Left lung (tissue), 10 donors: ENCODE measurements around the gene GIMAP8. TPM values are rescaled to one million over a fixed set of nuclear protein-coding genes. Genes with fewer than 3 reads are reported as not detected.

ENCODE experiments used
- ATAC-seq: fragments of 200-7000 bp; cut with Tn5 transposase; one replicate; pipeline ENCODE4 v1.9.1; 2020; ENCODE audit warnings: moderate library complexity
- DNase-seq, 4 donors: peaks; one replicate each; pipeline ENCODE4 v3.0.0-alpha.2; 2013 to 2020
- H3K27ac ChIP-seq, 2 donors: fragments of 200-600 bp; sonication (generic) in 1 of 2; one replicate each; pipeline versions ENCODE4 v1.5.0 to v1.8.0; 2020 to 2021
- H3K27me3 ChIP-seq, 2 donors: fragments of 200-600 bp; sonication (generic) in 1 of 2; one replicate each; pipeline versions ENCODE4 v1.5.0 to v1.8.0; 2020 to 2021
- H3K36me3 ChIP-seq, 2 donors: fragments of 200-600 bp; sonication (generic) in 1 of 2; one replicate each; pipeline versions ENCODE4 v1.5.0 to v1.8.0; 2020 to 2021
- H3K4me1 ChIP-seq, 2 donors: fragments of 200-600 bp; one replicate each; pipeline ENCODE4 v1.8.0; 2021
- H3K4me3 ChIP-seq, 2 donors: fragments of 200-600 bp; sonication (generic) in 1 of 2; one replicate each; pipeline versions ENCODE4 v1.5.0 to v1.8.0; 2020 to 2021; ENCODE audit warnings: mild to moderate bottlenecking in 1 of 2
- H3K9me3 ChIP-seq, 2 donors: fragments of 200-600 bp; sonication (generic) in 1 of 2; one replicate each; pipeline versions ENCODE4 v1.5.0 to v1.8.0; 2020 to 2021
- intact Hi-C, 2 donors: fragments of 100-400 bp; cut with DNase I; formaldehyde crosslinking; loops; one replicate each; pipeline versions ENCODE4 v1.11.2 to v1.14.2; 2022
- polyA plus RNA-seq, 6 donors: library from polyadenylated mRNA; unstranded; fragments of 120-200 nt; gene quantifications; one replicate each; pipeline ENCODE4 v1.2.1, GENCODE V29; 2013; ENCODE audit not compliant: insufficient read length in 6 of 6
- total RNA-seq, 2 donors: library from RNA; stranded (reverse); fragmentation: NEBNext Ultra II Directional; extraction: Animal tissue kit (Norgen Biotek cat#: 25700); gene quantifications; one replicate each; pipeline ENCODE4 v1.2.1, GENCODE V29; 2021
- TF ChIP-seq, protein P1 (sequence below), 2 donors: fragments of 200-600 bp; sonication (generic) in 1 of 2; IDR thresholded peaks; one replicate each; pipeline versions ENCODE4 v1.5.0 to v1.8.0; 2021; ENCODE audit warnings: antibody characterized with exemption in 2 of 2
- donor health status: DM: no; HTN: yes; CAD: no.
- donor health status: DM: no; HTN: no; CAD: no.

The GIMAP8 gene
- total and polyA plus RNA-seq, 8 donors, result 17.1 to 37.3 (median 24.6) TPM

GRCh38 chr7:150405584-150406311, 44.7 kb upstream of the GIMAP8 start:
- Histone ChIP-seq H3K4me3 (peak overlapping the region; percentile 49 to 55), H3K27me3 (no peaks in the 10 kb centered on the region), H3K9me3 (no peaks in the 10 kb centered on the region), H3K27ac (peak overlapping the region; percentile 91), H3K36me3 (no peaks in the 10 kb centered on the region), H3K4me1 (peaks cover 6 to 26% of the 10 kb centered on the region in 2 donors)
- intact Hi-C loops, result no loop called here
- TF ChIP-seq, protein P1, sequence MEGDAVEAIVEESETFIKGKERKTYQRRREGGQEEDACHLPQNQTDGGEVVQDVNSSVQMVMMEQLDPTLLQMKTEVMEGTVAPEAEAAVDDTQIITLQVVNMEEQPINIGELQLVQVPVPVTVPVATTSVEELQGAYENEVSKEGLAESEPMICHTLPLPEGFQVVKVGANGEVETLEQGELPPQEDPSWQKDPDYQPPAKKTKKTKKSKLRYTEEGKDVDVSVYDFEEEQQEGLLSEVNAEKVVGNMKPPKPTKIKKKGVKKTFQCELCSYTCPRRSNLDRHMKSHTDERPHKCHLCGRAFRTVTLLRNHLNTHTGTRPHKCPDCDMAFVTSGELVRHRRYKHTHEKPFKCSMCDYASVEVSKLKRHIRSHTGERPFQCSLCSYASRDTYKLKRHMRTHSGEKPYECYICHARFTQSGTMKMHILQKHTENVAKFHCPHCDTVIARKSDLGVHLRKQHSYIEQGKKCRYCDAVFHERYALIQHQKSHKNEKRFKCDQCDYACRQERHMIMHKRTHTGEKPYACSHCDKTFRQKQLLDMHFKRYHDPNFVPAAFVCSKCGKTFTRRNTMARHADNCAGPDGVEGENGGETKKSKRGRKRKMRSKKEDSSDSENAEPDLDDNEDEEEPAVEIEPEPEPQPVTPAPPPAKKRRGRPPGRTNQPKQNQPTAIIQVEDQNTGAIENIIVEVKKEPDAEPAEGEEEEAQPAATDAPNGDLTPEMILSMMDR (IDR thresholded peaks at IDR 0.05), result no peak
- ATAC-seq (peak; percentile 54), DNase-seq (peak in 2 of 4 donors; percentile 61 to 82)

DNA sequence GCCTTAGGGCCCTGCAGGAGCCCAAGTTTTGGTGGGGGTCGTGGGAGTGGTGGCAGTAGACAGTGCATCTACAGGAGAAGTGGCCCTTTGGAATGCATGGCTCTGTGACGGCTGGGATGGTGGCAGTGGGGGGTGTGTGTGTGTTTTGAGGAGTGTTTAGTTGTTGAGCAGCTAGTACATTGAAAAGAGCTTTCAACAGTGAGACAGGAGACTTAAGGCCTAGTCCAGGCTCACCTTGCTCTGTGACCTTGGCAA, 44.2 kb upstream of the GIMAP8 start:
- peak overlapping the region; percentile 91 for H3K27ac ChIP-seq
- H3K4me3 ChIP-seq, result peak overlapping the region in 1 of 2 donors; percentile 55
- H3K36me3 ChIP-seq, result no peaks in the 10 kb centered on the region
- intact Hi-C loops, result no loop called here
- TF ChIP-seq, protein P1 (IDR thresholded peaks at IDR 0.05), result no peak
- DNase-seq, result no peak
- no peaks in the 10 kb centered on the region for H3K27me3 ChIP-seq
- no peaks in the 10 kb centered on the region for H3K9me3 ChIP-seq
- ATAC-seq, result no peak
- H3K4me1 ChIP-seq, result peaks cover 6 to 26% of the 10 kb centered on the region in 2 donors

DNA sequence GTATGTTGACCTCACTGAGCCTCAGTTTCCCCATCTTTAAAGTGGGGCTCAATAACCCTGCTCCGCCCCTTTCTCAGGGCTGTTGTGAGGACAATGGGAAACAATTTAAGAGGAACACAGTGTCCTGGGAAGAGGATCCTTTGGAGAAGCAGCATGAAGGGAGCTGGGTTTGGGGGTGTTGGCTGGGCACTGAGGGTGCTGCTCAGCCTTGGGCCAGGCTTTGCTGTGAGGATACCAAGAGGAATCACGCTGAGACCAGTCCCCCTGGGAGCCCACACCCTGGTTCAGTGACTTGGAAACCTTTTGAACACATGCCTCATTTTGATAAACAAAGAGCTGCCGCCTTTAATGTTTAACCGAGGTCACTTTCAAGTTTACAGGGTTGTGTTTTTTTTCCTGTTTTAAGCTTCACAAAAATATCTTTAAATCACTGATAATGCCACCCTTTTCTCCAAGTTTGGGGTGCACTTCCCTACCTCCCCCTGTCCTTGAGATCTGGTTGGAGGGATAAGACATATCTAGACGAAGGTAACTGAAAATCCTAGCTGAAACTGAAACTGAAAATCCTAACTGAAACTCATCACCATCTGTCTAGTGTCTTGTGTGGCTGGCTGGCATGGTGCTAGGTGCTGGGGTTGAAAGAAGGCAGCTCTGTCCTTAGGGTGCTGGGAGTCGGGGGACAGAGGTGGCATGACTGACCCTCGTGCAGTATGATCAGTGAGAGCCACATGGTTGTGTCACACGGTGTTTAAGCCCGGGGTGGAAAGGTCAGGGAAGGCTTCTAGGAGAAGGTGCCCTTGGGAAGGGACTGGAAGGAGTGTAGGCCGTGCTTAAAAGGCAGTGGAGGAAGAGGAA, 43.6 kb upstream of the GIMAP8 start:
- intact Hi-C loops, result no loop called here
- H3K27me3 ChIP-seq, result no peaks in the 10 kb centered on the region
- DNase-seq (peak in 3 of 4 donors; percentile 25 to 38 (median 30)), ATAC-seq (no peak)
- H3K9me3 ChIP-seq, result no peaks in the 10 kb centered on the region
- TF ChIP-seq, protein P1 (IDR thresholded peaks at IDR 0.05), result no peak
- H3K4me1 ChIP-seq, result peaks cover 6 to 26% of the 10 kb centered on the region in 2 donors
- H3K36me3 ChIP-seq, result no peaks in the 10 kb centered on the region
- H3K27ac ChIP-seq, result peak overlapping the region; percentile 91
- H3K4me3 ChIP-seq, result peak overlapping the region in 1 of 2 donors; percentile 55

- Histone ChIP-seq H3K9me3 (no peaks in the 10 kb centered on the region), H3K4me3 (no peak overlapping the region), H3K4me1 (peaks cover 6 to 26% of the 10 kb centered on the region in 2 donors), H3K27ac (no peak overlapping the region), H3K27me3 (no peaks in the 10 kb centered on the region), H3K36me3 (no peaks in the 10 kb centered on the region)
- TF ChIP-seq, protein P1 (IDR thresholded peaks at IDR 0.05), result no peak
- no peak for ATAC-seq
- intact Hi-C loops, result no loop called here
- DNase-seq, result peak in 2 of 4 donors; percentile 28 to 75
These were observed 42.6 kb upstream of the GIMAP8 start for GRCh38 chr7:150407588-150408392.
